Endothelial cell of umbilical vein (primary cell): Measurements from ENCODE around the gene SMIM12. TPM values are rescaled to one million over a fixed set of nuclear protein-coding genes. Genes with fewer than 3 reads are reported as not detected.

Experiments
- BruUV-seq: library from RNA; stranded (reverse); fragments of 400-500 nt; replicated peaks from 2 replicates; lab custom pipeline; 2021; lab: Mats Ljungman, UMichigan
- CTCF ChIA-PET: fragments of 300-600, 350-600 bp; sonication (Branson Sonifier 250); formaldehyde crosslinking; loops from one replicate; lab custom pipeline; 2021; ENCODE audit warnings: antibody characterized with exemption, inconsistent platforms; lab: Charles Lee
- POLR2A ChIA-PET: fragments of 300-600, 350-600 bp; sonication (Branson Sonifier 250); formaldehyde crosslinking; loops from one replicate; lab custom pipeline; 2021; ENCODE audit warnings: antibody characterized with exemption, inconsistent platforms; lab: Charles Lee
- DNase-seq: peaks from one replicate; pipeline ENCODE4 v3.0.0-alpha.2; 2011; ENCODE audit warnings: low read depth, low spot score
- FAIRE-seq: peaks from 2 replicates; lab custom pipeline; 2011; peaks lifted over from hg19 to GRCh38; lab: Jason Lieb, UNC
- H2AFZ ChIP-seq: 2 replicates; pipeline ENCODE4 v1.6.0; 2012; ENCODE audit warnings: low read depth, low read length, control low read depth, inconsistent platforms
- H3K27ac ChIP-seq: 2 replicates; pipeline ENCODE4 v1.5.1; 2011; ENCODE audit warnings: low read depth, mild to moderate bottlenecking, control low read depth, low read length, moderate library complexity; ENCODE audit not compliant: insufficient read depth
- H3K27me3 ChIP-seq, 2 experiments: 2 replicates each; pipeline versions ENCODE4 v1.6.0 to v1.6.1; 2011; ENCODE audit warnings: low read length in 2 of 2, mixed read lengths in 1 of 2; ENCODE audit not compliant: control insufficient read depth in 2 of 2, insufficient read depth in 2 of 2
- H3K36me3 ChIP-seq, 2 experiments: 2 replicates in 1 of 2; 3 replicates in 1 of 2; pipeline ENCODE4 v1.5.1; 2011; ENCODE audit warnings: low read length in 2 of 2, mild to moderate bottlenecking in 1 of 2, moderate library complexity in 1 of 2; ENCODE audit not compliant: control insufficient read depth in 2 of 2, insufficient read depth in 2 of 2; ENCODE audit errors: extremely low read depth in 1 of 2
- H3K4me1 ChIP-seq: 3 replicates; pipeline ENCODE4 v1.5.1; 2011; ENCODE audit warnings: mild to moderate bottlenecking, low read length; ENCODE audit not compliant: control insufficient read depth, insufficient read depth; ENCODE audit errors: extremely low read depth
- H3K4me2 ChIP-seq: 2 replicates; pipeline ENCODE4 v1.6.1; 2011; ENCODE audit warnings: low read length, control low read depth, mixed read lengths; ENCODE audit not compliant: insufficient read depth
- H3K4me3 ChIP-seq, 3 experiments: fragments of 200-600 bp in 1 of 3; sonication (generic), shearing (Covaris generic) in 1 of 3; replicated peaks in 1 of 3; 2 replicates each; pipeline ENCODE4 v1.5.1; 2011 to 2016; ENCODE audit warnings: control low read depth in 3 of 3, low read length in 3 of 3, mild to moderate bottlenecking in 2 of 3, inconsistent platforms in 1 of 3, low read depth in 1 of 3, moderate library complexity in 1 of 3; ENCODE audit not compliant: insufficient read depth in 1 of 3
- H3K79me2 ChIP-seq: 2 replicates; pipeline ENCODE4 v1.6.0; 2012; ENCODE audit warnings: low read length, inconsistent platforms; ENCODE audit not compliant: control insufficient read depth, insufficient read depth
- H3K9ac ChIP-seq: replicated peaks from 2 replicates; pipeline ENCODE3; 2011; ENCODE audit warnings: low read length, control low read depth; ENCODE audit not compliant: insufficient read depth; ENCODE audit errors: extremely low read depth
- H3K9me1 ChIP-seq: replicated peaks from 3 replicates; pipeline ENCODE4 v1.6.0; 2011; ENCODE audit warnings: mild to moderate bottlenecking, low read length; ENCODE audit not compliant: control insufficient read depth, insufficient read depth; ENCODE audit errors: extremely low read depth
- H3K9me3 ChIP-seq: replicated peaks from 2 replicates; pipeline ENCODE4 v1.5.1; 2012; ENCODE audit warnings: low read length, inconsistent platforms; ENCODE audit not compliant: control insufficient read depth, insufficient read depth
- H4K20me1 ChIP-seq: replicated peaks from 2 replicates; pipeline ENCODE3; 2011; ENCODE audit warnings: mild to moderate bottlenecking, low read length; ENCODE audit not compliant: control insufficient read depth, insufficient read depth; ENCODE audit errors: extremely low read depth
- CTCF ChIP-seq, 2 donors: IDR thresholded peaks; 1 replicate in 1 of 2; 2 replicates in 1 of 2; pipeline ENCODE4 v1.5.1; 2011; ENCODE audit warnings: low read length in 2 of 2, mild to moderate bottlenecking in 2 of 2, moderate library complexity in 2 of 2, control low read depth in 1 of 2, inconsistent platforms in 1 of 2, low read depth in 1 of 2; ENCODE audit not compliant: insufficient read depth in 1 of 2; ENCODE audit errors: extremely low read depth in 1 of 2
- EZH2 ChIP-seq: IDR thresholded peaks from 2 replicates; pipeline ENCODE4 v1.6.1; 2012; ENCODE audit warnings: borderline replicate concordance, low read depth, mild to moderate bottlenecking, moderate library complexity, low read length, inconsistent platforms; ENCODE audit not compliant: severe bottlenecking
- FOS ChIP-seq: IDR thresholded peaks from 2 replicates; pipeline ENCODE4 v1.6.1; 2011; ENCODE audit warnings: mild to moderate bottlenecking, low read length, moderate library complexity, borderline replicate concordance; ENCODE audit not compliant: insufficient read depth
- JUN ChIP-seq: IDR thresholded peaks from 2 replicates; pipeline ENCODE4 v1.6.1; 2011; ENCODE audit warnings: borderline replicate concordance, low read depth; ENCODE audit not compliant: insufficient read length, insufficient read depth
- MAX ChIP-seq: IDR thresholded peaks from 2 replicates; pipeline ENCODE4 v1.6.1; 2011; ENCODE audit not compliant: insufficient read depth, insufficient read length
- MYC ChIP-seq: IDR thresholded peaks from one replicate; pipeline ENCODE4 v1.6.1; 2011; ENCODE audit warnings: mild to moderate bottlenecking, low read depth, low read length
- dilution Hi-C: fragments of 300-500 bp; cut with MboI; formaldehyde crosslinking; loops from one replicate; pipeline ENCODE4 v1.15.0; 2019; ENCODE audit warnings: low sequenced_read_pairs; ENCODE audit not compliant: extremely low pct_ligation_motif_present
- intact Hi-C: fragments of 100-400 bp; cut with micrococcal nuclease; formaldehyde crosslinking; loops from one replicate; pipeline ENCODE4 v1.10.0; 2022
- polyA plus RNA-seq, 4 experiments: library from polyadenylated mRNA; depleted of rRNA in 3 of 4; stranded (reverse) in 3 of 4; unstranded in 1 of 4; fragments of >200 nt; gene quantifications; 2 replicates each; pipeline versions ENCODE4 v1.2.1 to v1.2.3, GENCODE V29; 2011 to 2012; ENCODE audit warnings: missing spikeins in 1 of 4
- total RNA-seq: library from RNA; stranded (reverse); gene quantifications from 2 replicates; pipeline ENCODE4 v1.2.3, GENCODE V29; 2021

Gene SMIM12
- total and polyA plus RNA-seq, 2 donors (not counting 3 experiments of a cell fraction or from before 2014, with no cell fraction given), result 66.2 to 85.9 TPM

- Histone ChIP-seq H2AFZ (no peak overlapping the region), H3K27ac (no peak overlapping the region), H3K79me2 (no peaks in the 10 kb centered on the region), H3K4me2 (no peak overlapping the region), H3K27me3 (peaks cover 0 to 2% of the 10 kb centered on the region in 2 experiments), H3K9me3 (no peaks in the 10 kb centered on the region), H3K4me3 (no peak overlapping the region), H4K20me1 (no peaks in the 10 kb centered on the region), H3K9me1 (no peaks in the 10 kb centered on the region), H3K9ac (no peak overlapping the region), H3K36me3 (no peaks in the 10 kb centered on the region), H3K4me1 (no peaks in the 10 kb centered on the region)
- no TSS peak for BruUV-seq
- CTCF ChIA-PET, result interaction anchor here (0.8 to 1.5 kb wide), 3 partner anchors 10 to 18 kb away, joined by 3 to 4 read pairs (median 3); no protein-coding TSS in a partner anchor
- FAIRE-seq, result no peak
- TF ChIP-seq MAX (no peak), FOS (no peak), MYC (no peak), JUN (no peak), CTCF (IDR thresholded peaks at IDR 0.05; ENCODE audit: extremely low read depth in 1 of 2, insufficient read depth in 1 of 2, low read depth in 1 of 2, low read length in 2 of 2) (no peak), EZH2 (no peak)
- intact Hi-C loops (no loop called here), dilution Hi-C loops (no loop called here)
- DNase-seq, result no peak
- POLR2A ChIA-PET, result no interaction called here
Observed at GRCh38 chr1:34803770-34804169, 55.8 kb downstream of the SMIM12 start.

Other genes with a start within 250 kb of the SMIM12 start
- gene GJB5, start 104.7 kb downstream of the SMIM12 start, total RNA-seq, result not detected in 2 replicates
- not detected in 2 replicates for gene GJB5, start 104.7 kb downstream of the SMIM12 start, polyA plus RNA-seq
- gene GJB4, start 100.0 kb downstream of the SMIM12 start, total RNA-seq, result not detected in 2 replicates
- not detected in 2 replicates for gene GJB4, start 100.0 kb downstream of the SMIM12 start, polyA plus RNA-seq
- gene GJB3, start 78.5 kb downstream of the SMIM12 start, total RNA-seq, result not detected in 2 replicates
- gene GJB3, start 78.5 kb downstream of the SMIM12 start, polyA plus RNA-seq, result 0.05 TPM in 1 of 2 replicates, not detected in the other
- 22.1 TPM in 2 replicates for gene GJA4, start 66.8 kb downstream of the SMIM12 start, total RNA-seq
- 175 and 265 TPM in 2 replicates for gene GJA4, start 66.8 kb downstream of the SMIM12 start, polyA plus RNA-seq
- gene DLGAP3, start 69.9 kb upstream of the SMIM12 start, total RNA-seq, result 0.12 and 0.20 TPM in 2 replicates
- 0.03 and 0.04 TPM in 2 replicates for gene DLGAP3, start 69.9 kb upstream of the SMIM12 start, polyA plus RNA-seq
- 18.7 and 19.1 TPM in 2 replicates for gene TMEM35B, start 125.6 kb upstream of the SMIM12 start, total RNA-seq
- gene TMEM35B, start 125.6 kb upstream of the SMIM12 start, polyA plus RNA-seq, result 40.5 and 46.2 TPM in 2 replicates
- gene ZMYM6, start 172.2 kb upstream of the SMIM12 start, total RNA-seq, result 15.6 and 17.2 TPM in 2 replicates
- gene ZMYM6, start 172.2 kb upstream of the SMIM12 start, polyA plus RNA-seq, result 5.2 and 6.4 TPM in 2 replicates
- gene ZMYM1, start 219.6 kb upstream of the SMIM12 start, total RNA-seq, result 20.7 and 21.4 TPM in 2 replicates
- gene ZMYM1, start 219.6 kb upstream of the SMIM12 start, polyA plus RNA-seq, result 5.2 and 5.8 TPM in 2 replicates